ENCODE measurements around the gene LRRC26. TPM values are rescaled to one million over a fixed set of nuclear protein-coding genes. Genes with fewer than 3 reads are reported as not detected.

Gene LRRC26
- total RNA-seq, 1 donor from 2014 or later: not detected

DNA sequence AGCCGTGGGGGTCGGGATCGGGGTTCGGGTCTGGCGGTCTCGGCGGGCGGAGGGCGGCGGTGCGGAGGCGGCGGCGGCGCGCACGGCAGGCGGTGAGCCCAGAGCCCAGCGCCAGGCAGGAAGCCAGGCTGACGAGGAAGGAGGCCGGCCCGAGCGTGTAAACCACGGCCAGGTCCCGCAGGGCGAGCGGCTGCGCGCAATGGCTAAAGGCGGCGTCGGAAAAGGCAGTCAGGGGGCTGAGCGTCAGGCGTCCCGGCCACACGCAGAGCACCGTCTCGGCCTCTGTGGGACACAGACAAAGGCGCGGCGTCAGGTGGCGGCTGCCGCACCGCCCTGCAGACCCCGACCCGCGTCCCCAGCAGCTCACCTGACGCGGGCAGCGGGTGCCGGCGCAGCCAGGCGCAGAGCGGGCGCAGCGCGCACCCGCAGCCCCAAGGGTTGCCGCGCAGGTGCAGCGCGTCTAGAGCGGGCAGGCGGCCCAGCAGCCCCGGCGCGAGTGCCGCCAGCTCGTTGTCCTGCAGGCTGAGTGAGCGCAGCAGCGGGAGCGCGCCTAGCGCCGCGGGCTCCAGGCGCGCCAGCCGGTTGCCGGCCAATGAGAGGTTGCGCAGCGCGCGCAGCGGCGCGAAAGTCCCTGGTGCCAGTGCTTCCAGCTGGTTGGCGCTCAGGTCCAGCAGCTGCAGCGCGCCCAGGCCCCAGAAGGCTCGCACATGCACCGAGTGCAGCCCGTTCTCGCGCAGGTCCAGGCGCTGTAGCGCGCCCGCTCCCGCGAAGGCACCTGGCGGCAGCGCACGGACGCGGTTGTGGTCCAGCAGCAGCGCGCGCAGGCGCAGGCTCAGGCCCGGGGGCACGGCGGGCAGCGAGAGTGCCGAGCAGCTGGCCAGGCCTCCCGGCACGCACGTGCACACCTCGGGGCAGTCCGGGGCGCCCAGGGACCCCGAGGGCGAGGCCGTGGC, 671 bp downstream of the LRRC26 start:
- intact Hi-C loops (cut with micrococcal nuclease): no loop called here

DNA sequence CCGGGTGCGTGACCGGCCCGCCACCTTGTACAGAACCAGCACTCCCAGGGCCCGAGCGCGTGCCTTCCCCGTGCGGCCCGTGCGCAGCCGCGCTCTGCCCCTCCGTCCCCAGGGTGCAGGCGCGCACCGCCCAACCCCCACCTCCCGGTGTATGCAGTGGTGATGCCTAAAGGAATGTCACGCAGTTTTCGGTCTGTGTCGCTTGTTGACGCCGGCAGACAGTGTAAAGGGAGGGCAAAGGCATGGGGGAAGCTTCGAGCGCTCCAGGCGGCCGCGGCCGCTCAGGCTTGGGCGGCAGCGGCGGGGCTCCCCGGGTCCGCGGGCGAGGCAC, 1.3 kb downstream of the LRRC26 start:
- intact Hi-C loops (cut with micrococcal nuclease): no loop called here

DNA sequence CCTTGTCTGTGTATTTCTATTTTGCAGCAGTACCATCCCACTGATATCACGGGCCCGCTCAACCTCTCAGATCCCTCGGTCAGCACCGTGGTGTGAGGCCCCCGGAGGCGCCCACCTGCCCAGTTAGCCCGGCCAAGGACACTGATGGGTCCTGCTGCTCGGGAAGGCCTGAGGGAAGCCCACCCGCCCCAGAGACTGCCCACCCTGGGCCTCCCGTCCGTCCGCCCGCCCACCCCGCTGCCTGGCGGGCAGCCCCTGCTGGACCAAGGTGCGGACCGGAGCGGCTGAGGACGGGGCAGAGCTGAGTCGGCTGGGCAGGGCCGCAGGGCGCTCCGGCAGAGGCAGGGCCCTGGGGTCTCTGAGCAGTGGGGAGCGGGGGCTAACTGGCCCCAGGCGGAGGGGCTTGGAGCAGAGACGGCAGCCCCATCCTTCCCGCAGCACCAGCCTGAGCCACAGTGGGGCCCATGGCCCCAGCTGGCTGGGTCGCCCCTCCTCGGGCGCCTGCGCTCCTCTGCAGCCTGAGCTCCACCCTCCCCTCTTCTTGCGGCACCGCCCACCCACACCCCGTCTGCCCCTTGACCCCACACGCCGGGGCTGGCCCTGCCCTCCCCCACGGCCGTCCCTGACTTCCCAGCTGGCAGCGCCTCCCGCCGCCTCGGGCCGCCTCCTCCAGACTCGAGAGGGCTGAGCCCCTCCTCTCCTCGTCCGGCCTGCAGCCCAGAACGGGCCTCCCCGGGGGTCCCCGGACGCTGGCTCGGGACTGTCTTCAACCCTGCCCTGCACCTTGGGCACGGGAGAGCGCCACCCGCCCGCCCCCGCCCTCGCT, 1.9 kb downstream of the LRRC26 start:
- intact Hi-C loops (cut with micrococcal nuclease): no loop called here

DNA sequence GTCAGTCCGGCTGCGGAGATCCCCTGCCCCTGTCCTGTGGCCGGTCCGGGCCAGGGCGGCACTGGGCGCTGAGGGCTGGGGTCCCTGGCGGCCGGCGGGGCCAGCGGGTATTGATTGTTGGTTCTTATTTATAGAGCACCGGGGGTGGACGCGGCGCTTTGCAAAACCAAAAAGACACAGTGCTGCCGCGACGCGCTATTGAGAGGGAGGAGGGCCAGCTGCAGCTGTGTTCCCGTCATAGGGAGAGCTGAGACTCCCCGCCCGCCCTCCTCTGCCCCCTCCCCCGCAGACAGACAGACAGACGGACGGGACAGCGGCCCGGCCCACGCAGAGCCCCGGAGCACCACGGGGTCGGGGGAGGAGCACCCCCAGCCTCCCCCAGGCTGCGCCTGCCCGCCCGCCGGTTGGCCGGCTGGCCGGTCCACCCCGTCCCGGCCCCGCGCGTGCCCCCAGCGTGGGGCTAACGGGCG, 2.5 kb downstream of the LRRC26 start:
- intact Hi-C loops (cut with micrococcal nuclease): no loop called here

DNA sequence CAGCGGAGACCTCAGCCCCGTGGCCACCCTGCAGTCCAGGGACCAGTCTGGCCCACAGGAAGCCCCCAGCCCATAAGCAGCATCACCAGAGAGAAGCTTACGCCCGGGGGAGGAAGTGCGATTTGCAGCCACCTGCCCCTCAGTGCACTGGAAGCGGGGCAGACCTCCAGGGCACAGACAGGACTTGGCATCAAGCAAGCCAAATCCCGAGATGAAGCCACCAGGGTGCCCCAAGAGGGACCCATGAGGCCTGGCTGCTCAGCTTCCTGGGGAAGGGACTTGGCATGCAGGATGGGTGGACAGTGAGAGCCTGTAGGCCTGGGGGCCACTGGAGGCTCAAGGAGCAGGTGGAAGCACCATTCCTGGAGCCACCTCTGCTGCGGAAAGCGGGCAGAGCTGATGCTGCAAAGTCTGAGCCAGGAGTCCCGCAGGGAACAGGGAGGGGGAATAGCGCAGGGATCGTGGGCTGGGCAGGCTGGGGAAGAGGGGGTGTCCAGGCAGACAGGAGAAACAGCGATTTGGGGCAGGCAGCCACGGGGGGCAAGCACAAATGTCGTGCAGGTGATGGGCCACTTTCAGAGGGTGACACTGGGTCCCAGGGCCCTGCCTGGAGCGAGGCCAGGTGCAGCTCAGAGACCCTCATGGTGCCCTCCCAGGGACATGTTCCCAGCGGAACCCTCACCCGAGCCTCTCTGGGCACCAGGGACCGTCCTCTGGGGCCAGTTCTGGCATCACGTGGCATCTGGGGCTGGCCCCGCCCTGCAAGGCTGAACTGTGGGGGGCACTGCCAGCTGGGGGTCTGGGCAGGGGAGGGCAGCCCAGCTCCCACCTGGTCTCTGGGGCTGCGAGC, 3.2 kb downstream of the LRRC26 start:
- intact Hi-C loops (cut with micrococcal nuclease): no loop called here

DNA sequence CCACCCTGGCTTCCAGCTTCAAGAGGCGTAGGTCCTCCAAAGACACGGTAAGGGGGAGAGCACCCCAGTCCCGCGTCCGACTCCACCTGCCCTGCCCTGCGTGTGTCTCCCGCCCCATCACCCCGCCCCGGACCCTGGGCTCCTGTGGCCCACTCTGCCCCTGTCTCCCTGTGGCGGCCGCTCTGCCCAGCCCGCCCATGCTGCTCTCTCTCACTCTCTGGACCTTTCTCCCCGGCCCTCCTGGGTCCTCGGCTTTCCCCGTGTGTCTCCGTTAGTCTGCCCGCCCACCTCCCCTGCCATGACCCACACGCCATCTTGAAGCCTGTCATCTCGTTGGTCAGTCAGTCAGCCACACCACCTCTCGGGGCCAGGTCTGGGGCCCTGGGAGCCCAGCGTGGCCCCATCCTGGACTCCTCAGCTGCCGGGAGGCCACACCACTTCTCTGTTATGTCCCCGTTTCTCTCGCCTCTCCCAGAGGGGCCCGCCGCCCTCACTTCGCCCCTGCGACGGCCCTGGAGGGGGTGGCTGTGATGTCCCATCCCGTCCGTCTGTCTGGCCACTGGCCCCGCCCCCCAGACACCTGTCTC, 4.5 kb downstream of the LRRC26 start:
- intact Hi-C loops (cut with micrococcal nuclease): no loop called here

DNA sequence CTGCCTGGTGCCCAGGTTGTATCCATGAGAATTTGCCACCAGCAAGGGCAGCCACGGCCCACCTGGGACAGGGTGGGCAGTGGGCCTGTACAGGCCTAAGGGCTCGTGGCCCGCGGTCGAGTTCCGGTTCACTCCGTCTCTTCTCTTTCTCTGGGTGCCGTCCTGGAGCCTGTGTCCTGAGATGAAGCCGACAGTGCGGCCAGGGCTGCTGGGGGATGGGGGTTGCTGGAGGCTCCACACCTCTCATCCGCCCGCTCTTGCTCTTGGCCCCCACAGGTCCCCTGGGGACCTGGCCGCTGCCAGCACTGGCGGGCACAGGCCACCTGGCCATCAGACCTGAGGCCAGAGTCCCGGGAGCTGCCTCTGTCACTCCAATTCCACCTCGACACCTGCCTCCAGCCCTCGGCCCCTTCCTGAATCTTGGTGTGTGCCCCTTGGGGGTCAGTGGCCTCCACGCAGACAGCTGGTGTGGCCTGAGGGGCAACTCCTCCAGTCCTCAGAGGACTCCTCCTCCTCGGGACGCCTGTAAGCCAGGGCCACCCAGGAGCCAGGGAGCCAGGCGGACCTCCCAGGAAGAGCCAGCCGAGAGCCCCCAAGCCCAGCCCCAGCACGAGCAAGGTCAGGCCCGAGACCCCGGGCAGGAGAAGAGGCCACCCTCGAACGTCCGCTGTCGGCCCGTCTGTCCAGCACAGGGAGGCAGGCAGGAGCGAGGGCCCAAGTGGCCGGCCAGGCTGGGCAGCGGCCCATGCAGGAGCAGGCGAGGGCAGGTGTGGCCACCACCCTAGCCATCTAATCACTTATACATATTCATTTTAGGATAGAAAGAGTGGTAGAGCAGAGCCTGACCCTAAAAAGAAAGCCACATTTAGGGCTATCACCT, 5.2 kb downstream of the LRRC26 start:
- intact Hi-C loops (cut with micrococcal nuclease): no loop called here

DNA sequence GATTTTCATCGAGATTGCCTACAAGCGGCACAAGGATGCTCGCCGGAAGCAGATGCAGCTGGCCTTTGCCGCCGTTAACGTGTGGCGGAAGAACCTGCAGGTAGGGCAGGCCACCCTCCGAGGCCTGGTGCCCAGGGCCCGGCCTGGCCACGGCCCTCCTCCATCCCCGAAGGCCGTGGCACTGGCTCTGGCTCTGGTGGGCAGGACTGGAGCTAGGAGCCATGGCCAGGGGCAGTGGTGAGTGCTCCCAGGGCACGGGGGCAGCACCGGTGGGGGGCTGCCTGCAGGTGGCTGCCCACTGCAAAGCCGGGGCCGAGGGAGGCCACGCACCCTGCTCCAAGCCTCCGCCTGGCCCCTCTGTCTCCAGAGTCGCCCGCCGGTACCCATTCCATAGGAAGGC, 6.0 kb downstream of the LRRC26 start:
- intact Hi-C loops (cut with micrococcal nuclease): no loop called here

DNA sequence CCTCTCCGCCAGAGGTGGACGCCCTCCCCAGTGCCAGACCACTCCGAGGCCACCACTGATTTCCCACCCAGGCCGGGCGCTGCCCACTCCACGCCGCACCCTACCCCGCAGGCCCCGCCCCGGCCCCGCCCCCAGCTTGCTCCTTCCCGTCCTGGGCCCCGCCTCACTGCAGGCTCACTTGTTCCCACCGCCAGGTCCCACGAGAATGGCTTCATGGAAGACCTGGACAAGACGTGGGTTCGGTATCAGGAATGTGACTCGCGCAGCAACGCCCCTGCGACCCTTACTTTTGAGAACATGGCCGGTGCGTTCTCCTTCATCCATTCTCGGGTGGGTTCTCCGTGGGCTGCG, 6.5 kb downstream of the LRRC26 start:
- intact Hi-C loops (cut with micrococcal nuclease): no loop called here

DNA sequence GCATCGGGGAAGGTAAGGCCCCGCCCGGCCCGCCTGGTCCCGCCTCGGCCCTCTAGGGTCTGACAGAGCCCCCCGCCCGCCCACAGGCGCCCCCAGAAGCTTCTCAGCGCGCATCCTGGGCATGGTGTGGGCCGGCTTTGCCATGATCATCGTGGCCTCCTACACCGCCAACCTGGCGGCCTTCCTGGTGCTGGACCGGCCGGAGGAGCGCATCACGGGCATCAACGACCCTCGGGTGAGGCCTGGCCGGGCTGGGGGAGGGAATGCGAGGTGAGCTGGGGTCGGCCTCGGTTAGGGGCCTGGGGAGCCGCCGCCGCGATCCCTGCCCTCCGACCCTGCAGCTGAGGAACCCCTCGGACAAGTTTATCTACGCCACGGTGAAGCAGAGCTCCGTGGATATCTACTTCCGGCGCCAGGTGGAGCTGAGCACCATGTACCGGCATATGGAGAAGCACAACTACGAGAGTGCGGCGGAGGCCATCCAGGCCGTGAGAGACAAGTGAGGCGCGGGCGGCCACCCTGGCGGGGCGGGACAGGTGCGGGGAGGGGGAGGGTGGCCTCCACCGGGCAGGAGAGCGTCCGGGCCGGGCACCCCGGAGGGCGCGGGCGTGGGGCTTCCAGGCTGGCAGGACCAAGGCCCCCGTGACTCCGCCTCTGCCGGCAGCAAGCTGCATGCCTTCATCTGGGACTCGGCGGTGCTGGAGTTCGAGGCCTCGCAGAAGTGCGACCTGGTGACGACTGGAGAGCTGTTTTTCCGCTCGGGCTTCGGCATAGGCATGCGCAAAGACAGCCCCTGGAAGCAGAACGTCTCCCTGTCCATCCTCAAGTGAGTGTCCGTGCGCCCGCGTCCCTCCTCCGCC, 7.1 kb downstream of the LRRC26 start:
- intact Hi-C loops (cut with micrococcal nuclease): no loop called here

DNA sequence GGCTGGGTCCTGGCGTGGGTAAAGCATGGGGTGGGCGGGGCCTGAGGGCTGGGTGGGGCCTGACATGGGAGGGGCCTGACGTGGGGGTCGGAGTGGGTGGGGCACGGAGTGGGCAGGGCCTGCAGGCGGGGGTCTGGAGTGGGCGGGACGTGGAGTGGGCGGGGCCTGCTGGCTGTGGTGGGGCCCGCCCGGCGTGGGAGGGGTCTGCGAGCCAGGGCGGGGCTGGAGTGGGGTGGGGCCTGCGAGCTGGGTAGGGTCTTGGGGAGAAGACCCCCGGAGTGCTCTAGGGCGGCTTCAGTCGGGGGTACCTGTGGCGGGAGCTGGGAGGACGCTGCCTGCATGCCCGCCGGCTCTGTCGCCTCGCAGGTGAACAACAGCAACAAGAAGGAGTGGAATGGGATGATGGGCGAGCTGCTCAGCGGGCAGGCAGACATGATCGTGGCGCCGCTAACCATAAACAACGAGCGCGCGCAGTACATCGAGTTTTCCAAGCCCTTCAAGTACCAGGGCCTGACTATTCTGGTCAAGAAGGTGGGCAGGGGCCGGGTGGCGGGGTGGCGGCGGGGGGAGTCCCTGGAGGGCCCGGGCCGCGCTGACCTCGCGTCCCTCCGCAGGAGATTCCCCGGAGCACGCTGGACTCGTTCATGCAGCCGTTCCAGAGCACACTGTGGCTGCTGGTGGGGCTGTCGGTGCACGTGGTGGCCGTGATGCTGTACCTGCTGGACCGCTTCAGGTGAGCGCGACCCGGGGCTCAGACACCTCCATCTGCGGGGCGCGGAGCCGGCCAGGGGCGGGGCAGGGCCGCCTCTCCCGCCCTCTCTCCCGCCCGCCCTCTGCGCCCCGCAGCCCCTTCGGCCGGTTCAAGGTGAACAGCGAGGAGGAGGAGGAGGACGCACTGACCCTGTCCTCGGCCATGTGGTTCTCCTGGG, 8.0 kb downstream of the LRRC26 start:
- intact Hi-C loops (cut with micrococcal nuclease): no loop called here

DNA sequence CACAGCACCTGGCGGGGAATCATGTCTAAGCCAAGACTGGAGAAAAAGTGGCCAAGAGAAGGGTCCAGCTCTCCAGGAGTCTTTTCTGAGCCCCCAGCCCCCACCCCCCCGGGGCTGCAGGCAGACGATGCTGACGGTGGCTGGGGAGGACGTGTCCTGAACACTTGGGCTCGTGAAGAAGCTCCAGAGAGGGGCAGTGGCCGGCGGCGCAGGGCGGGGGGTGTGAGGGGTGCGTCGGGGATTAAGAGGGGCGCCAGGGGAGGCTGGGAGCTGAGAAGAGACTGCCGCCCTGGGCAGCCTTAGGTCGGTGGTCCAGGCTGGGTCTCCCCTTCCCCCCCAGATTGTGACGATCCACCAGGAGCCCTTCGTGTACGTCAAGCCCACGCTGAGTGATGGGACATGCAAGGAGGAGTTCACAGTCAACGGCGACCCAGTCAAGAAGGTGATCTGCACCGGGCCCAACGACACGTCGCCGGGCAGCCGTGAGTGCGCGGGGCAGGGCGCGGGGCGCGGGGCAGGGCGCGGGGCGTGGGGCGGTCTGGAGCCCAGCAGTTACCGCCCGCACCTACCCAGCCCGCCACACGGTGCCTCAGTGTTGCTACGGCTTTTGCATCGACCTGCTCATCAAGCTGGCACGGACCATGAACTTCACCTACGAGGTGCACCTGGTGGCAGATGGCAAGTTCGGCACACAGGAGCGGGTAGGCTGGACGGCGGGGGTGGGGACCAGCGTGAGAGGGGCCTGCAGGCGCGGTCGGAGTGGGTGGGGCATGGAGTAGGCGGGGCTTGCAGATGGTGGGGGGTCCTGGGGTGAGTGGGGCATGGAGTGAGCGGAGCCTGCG, 8.9 kb downstream of the LRRC26 start:
- intact Hi-C loops (cut with micrococcal nuclease): no loop called here

DNA sequence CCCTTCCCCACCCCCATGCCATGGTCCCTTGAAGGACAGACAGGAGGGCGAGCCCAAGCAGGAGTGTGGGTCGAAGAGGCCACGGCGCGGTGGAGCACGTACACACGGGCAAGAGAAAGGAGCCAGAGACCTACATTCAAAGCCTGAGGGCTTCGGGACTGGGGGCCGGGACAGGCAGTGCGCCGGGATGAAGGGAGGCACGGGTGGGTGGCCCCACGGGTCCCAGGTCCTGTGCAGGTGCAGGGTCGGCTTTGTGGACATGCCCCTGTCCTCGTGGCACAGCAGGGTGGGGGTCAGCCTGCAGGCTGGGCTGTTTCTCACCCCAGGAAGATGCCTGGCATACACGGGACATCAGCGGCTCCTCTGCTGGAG, 9.8 kb downstream of the LRRC26 start:
- intact Hi-C loops (cut with micrococcal nuclease): no loop called here

DNA sequence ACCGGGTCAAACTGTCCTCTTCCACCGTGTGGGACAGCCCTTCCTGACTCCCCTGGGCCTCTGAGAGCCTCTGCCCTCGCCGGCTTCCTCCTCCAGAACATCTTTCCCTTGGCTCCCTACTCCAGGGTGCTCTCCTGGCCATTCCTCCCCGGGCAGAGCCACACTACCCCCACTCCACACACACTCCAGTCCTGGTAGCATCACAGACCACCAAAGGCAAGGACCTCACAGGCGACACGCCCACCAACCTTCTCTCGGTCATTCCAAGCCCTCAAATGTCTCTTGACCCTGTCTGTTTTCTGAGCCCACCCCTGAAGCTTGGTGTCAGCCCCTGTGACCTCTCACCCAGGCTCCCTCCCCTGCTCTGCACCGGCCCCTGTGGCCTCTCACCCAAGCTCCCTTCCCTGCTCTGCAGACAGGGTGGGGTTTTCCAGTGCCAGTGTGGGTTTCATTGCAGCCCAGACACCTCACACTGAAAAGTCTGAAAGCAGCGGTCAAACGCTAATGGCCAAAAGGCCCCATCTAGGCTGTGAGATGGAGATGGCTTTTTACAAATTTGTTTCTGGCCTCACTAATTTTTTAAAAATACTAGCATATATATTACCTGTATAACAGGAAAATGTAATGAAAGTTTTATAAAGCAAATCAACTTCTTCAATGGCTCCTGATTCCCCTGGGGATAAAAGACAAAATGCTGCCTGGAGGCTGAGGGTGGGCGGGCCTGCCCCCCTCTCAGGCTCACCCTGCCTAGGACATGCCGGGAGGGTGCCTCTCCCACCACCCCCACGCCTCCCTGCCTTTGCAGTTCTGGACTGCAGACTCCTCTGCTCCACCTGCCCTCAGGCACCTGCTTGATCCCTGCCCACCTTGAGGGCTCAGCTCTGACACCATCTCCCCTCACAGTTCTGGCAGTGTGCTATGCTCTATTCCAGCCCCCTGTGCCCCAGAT, 10.5 kb downstream of the LRRC26 start:
- intact Hi-C loops (cut with micrococcal nuclease): loop anchor here (10.0 kb wide), 2 partner anchors 135 to 315 kb away; partner anchors contain the start of genes ABCA2, AJM1 and PHPT1

DNA sequence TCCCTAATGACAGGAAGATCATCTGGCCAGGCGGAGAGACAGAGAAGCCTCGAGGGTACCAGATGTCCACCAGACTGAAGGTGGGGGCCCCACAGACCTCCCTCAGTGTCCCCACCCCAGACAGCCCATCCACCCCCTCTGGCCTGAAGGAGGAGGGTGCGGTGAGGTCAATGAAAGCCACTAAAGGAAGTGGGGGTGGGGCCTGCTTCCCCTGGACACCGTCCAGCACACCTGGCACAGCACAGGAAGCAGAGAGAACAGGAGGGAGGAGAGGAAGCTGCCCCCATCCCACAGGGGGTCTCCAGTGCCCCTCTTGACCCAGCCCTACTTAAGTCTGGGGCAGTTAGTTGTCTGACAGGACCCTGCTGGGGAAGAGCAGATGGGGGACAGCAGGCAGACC, 11.2 kb downstream of the LRRC26 start:
- intact Hi-C loops (cut with micrococcal nuclease): loop anchor here (10.0 kb wide), 2 partner anchors 134 to 314 kb away; partner anchors contain the start of genes ABCA2, AJM1 and PHPT1
